ENCODE measurements around the gene EZH1. TPM values are rescaled to one million over a fixed set of nuclear protein-coding genes. Genes with fewer than 3 reads are reported as not detected.

EZH1 gene
- total and polyA plus RNA-seq, 7 donors: 5.3 to 68.1 (median 41.5) TPM

DNA sequence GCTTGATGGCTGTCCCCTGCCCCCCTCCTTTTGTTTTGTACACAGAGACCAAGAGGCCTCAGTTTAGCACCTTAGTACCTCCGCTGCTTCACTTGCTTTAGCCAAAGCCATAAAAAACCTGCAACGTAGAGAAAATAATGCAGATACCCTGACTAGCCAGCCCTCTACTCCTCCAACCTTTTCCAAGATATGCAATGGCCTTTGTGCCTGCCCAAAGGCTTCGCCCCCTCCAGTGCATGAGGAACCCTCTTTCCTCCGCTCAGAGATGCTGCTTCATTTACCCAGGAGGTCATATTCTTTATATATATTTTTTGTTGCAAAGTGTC, 45.5 kb downstream of the EZH1 start:
- WGBS, 2 donors: 89 to 93% methylated on average over 4 of the region's 4 CpGs
- TF ChIP-seq POLR2AphosphoS5 (IDR thresholded peaks at IDR 0.05) (no peak), POLR2A (IDR thresholded peaks at IDR 0.05) (no peak), EP300 (IDR thresholded peaks at IDR 0.05) (no peak)
- TF ChIP-seq, protein P1, sequence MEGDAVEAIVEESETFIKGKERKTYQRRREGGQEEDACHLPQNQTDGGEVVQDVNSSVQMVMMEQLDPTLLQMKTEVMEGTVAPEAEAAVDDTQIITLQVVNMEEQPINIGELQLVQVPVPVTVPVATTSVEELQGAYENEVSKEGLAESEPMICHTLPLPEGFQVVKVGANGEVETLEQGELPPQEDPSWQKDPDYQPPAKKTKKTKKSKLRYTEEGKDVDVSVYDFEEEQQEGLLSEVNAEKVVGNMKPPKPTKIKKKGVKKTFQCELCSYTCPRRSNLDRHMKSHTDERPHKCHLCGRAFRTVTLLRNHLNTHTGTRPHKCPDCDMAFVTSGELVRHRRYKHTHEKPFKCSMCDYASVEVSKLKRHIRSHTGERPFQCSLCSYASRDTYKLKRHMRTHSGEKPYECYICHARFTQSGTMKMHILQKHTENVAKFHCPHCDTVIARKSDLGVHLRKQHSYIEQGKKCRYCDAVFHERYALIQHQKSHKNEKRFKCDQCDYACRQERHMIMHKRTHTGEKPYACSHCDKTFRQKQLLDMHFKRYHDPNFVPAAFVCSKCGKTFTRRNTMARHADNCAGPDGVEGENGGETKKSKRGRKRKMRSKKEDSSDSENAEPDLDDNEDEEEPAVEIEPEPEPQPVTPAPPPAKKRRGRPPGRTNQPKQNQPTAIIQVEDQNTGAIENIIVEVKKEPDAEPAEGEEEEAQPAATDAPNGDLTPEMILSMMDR (IDR thresholded peaks at IDR 0.05): no peak
- intact Hi-C loops (cut with DNase I): no loop called here

DNA sequence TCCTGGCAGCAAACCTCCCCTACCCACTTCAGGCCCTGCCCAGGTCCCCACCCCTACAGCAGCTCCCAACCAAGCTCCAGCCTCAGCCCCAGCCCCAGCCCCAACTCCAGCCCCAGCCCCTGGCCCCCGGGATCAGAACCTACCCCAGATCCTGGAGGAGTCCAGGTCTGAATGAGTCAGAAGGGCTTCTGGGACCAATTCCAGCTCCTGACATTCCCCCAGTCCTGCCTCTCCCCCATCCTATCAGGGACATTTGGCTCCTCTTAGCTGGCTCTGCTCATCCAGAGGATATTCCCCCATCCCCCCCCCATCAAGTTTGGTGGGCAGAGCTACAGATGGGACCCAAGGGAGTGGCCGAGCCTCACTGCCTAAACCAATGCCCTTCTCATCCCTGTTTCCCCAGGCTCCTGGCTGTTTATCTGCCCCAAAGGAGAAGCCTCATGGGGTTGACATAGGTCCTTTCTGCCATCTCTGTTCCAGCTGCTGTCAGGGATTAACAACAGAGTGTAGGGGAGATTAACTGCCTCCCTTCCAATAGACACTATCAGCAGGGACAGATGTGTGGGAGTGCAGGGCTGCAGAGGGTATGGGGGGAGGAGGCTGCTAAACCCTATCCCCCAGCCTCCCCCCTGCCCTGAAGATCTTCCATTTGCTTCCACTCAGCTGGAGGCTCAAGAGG, 46.0 kb downstream of the EZH1 start:
- Histone ChIP-seq H3K36me3 (peaks cover 19 to 87% (median 46%) of the 10 kb centered on the region in 4 donors), H3K27ac (peak overlapping the region in 3 of 4 donors; percentile 39 to 58 (median 54)), H3K27me3 (no peaks in the 10 kb centered on the region), H3K4me1 (peaks cover 0 to 14% (median 12%) of the 10 kb centered on the region in 4 donors), H3K9me3 (no peaks in the 10 kb centered on the region), H3K4me3 (no peak overlapping the region)
- WGBS, 2 donors: 82 to 88% methylated on average over 2 of the region's 2 CpGs
- TF ChIP-seq, protein P1 (IDR thresholded peaks at IDR 0.05): no peak
- no peak for TF ChIP-seq EP300 (IDR thresholded peaks at IDR 0.05)
- TF ChIP-seq POLR2AphosphoS5 (IDR thresholded peaks at IDR 0.05): no peak
- no peak for TF ChIP-seq POLR2A (IDR thresholded peaks at IDR 0.05)
- no peak for DNase-seq
- intact Hi-C loops (cut with DNase I): no loop called here

More for the DNA sequence above, 45.5 kb downstream of the EZH1 start:
- Histone ChIP-seq H3K9me3 (no peaks in the 10 kb centered on the region), H3K4me3 (no peak overlapping the region), H3K4me1 (peaks cover 0 to 14% (median 12%) of the 10 kb centered on the region in 4 donors), H3K27me3 (no peaks in the 10 kb centered on the region), H3K27ac (peak overlapping the region in 3 of 4 donors; percentile 39 to 58 (median 54)), H3K36me3 (peaks cover 24 to 87% (median 49%) of the 10 kb centered on the region in 4 donors)
- DNase-seq: no peak

DNA sequence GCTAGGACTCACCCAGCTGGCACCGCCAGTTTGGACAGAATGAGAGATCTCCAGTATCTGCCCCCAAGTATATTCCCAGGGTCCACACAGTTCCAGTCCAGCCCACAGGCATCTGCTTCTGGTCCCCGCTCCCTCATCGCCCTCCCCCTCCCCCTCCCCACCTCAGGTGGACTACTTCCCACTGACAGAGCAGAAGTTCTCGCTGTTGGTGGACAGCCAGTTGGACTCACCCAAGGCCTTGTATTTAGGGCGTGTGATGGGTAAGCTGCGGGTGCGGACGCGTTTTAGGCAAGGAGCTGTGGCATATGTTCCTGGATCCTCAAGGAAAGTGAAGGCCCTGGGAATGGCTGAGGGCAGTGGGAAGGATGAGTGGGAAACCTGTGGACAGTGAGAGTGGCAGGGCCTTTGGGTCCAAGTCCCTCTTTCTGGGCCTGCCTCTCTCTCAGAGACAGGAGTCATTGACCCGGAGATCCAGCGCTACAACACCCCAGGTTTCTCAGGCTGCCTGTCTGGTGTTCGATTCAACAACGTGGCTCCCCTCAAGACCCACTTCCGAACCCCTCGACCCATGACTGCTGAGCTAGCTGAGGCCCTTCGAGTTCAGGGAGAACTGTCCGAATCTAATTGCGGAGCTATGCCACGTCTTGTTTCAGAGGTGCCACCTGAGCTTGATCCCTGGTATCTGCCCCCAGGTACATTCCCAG, 47.6 kb downstream of the EZH1 start:
- 95 to 96% methylated on average over 19 of the region's 19 CpGs for WGBS, 2 donors
- H3K27me3 ChIP-seq: no peaks in the 10 kb centered on the region
- H3K4me1 ChIP-seq: peaks cover 0 to 14% (median 12%) of the 10 kb centered on the region in 4 donors
- no peak for DNase-seq
- no peak overlapping the region for H3K4me3 ChIP-seq
- intact Hi-C loops (cut with DNase I): no loop called here
- no peak overlapping the region for H3K27ac ChIP-seq
- no peaks in the 10 kb centered on the region for H3K9me3 ChIP-seq
- peaks cover 10 to 87% (median 32%) of the 10 kb centered on the region in 4 donors for H3K36me3 ChIP-seq
- TF ChIP-seq EP300 (IDR thresholded peaks at IDR 0.05): no peak
- no peak for TF ChIP-seq POLR2AphosphoS5 (IDR thresholded peaks at IDR 0.05)
- no peak for TF ChIP-seq POLR2A (IDR thresholded peaks at IDR 0.05)
- TF ChIP-seq, protein P1 (IDR thresholded peaks at IDR 0.05): no peak

DNA sequence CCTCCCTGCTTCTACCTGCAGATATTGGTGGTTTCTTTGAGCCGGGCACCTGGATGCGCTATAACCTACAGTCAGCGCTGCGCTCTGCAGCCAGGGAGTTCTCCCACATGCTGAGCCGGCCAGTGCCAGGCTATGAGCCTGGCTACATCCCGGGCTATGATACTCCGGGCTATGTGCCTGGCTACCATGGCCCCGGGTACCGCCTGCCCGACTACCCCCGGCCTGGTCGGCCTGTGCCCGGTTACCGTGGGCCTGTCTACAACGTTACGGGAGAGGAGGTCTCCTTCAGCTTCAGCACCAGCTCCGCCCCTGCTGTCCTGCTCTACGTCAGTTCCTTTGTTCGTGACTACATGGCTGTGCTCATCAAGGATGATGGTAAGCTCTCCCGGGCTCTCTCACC, 49.3 kb downstream of the EZH1 start:
- no peak for DNase-seq
- Histone ChIP-seq H3K27me3 (no peaks in the 10 kb centered on the region), H3K9me3 (no peaks in the 10 kb centered on the region), H3K27ac (no peak overlapping the region), H3K36me3 (peaks cover 10 to 87% (median 30%) of the 10 kb centered on the region in 4 donors), H3K4me3 (no peak overlapping the region), H3K4me1 (peaks cover 0 to 14% (median 12%) of the 10 kb centered on the region in 4 donors)
- intact Hi-C loops (cut with DNase I): no loop called here
- no peak for TF ChIP-seq POLR2A (IDR thresholded peaks at IDR 0.05)
- TF ChIP-seq, protein P1 (IDR thresholded peaks at IDR 0.05): no peak
- TF ChIP-seq EP300 (IDR thresholded peaks at IDR 0.05): no peak
- no peak for TF ChIP-seq POLR2AphosphoS5 (IDR thresholded peaks at IDR 0.05)
- WGBS, 2 donors: 94 to 95% methylated on average over 20 of the region's 20 CpGs

Data from sigmoid colon (tissue), 7 donors.